ENCODE results near the gene ACSL1.
A peak's percentile ranks its signal among the peaks of the same experiment; 100 is the strongest.

ACSL1 gene

DNA sequence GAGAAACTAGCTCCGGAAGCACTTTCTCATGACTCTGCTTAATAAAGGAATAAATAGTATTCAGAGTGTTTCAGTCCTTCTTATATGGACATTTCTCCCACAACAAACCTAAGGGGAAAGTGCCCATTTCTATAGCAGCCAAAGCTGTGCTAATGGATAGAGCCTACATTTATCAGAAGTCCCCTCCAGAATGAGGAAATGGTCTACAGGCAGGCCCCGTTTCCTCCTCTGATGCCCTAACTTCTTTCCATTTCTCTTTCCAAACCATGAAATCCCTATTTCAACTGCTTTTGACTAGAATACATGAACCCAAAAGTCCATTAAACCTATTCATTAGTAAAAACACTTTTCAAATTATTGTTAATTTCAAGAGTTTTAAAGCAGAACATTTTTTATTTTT, 4.5 kb downstream of the ACSL1 start:
- peak in 1 of 2 experiments; percentile 48 for DNase-seq (ENCODE audit: low read depth in 1 of 2, low spot score in 1 of 2)
- TF ChIP-seq SPI1 (IDR thresholded peaks at IDR 0.05; ENCODE audit: borderline replicate concordance, low read depth) (peak; percentile 89), POLR2AphosphoS5 (IDR thresholded peaks at IDR 0.05; ENCODE audit: low read depth) (no peak)
- Histone ChIP-seq H3K4me3 (replicated peaks; ENCODE audit: insufficient read depth, low read length) (no peak overlapping the region), H3K27ac (replicated peaks) (no peak overlapping the region; the same call in 1 of the 2 replicates), H3K27me3 (ENCODE audit: insufficient read depth, poor library complexity, severe bottlenecking) (no peaks in the 10 kb centered on the region)

DNA sequence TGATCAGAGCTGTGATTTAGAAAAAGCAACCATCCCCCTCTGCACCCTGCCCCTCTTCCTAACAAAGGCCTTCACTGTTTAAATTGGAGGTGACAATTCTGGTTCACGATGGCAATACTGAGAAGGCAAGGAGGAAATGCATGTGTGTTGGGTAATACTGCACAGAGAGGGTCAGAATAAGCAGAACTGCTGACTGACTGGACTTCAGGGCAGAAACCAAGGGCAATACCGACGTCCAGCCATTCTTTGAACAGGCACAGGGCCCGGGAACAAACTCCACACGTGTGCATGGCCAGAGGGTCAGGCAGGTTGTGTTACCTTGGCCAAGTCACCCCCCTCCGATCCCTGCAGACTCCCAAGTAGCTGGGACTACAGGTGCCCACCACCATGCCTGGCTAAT, 6.0 kb downstream of the ACSL1 start:
- TF ChIP-seq, protein P1, sequence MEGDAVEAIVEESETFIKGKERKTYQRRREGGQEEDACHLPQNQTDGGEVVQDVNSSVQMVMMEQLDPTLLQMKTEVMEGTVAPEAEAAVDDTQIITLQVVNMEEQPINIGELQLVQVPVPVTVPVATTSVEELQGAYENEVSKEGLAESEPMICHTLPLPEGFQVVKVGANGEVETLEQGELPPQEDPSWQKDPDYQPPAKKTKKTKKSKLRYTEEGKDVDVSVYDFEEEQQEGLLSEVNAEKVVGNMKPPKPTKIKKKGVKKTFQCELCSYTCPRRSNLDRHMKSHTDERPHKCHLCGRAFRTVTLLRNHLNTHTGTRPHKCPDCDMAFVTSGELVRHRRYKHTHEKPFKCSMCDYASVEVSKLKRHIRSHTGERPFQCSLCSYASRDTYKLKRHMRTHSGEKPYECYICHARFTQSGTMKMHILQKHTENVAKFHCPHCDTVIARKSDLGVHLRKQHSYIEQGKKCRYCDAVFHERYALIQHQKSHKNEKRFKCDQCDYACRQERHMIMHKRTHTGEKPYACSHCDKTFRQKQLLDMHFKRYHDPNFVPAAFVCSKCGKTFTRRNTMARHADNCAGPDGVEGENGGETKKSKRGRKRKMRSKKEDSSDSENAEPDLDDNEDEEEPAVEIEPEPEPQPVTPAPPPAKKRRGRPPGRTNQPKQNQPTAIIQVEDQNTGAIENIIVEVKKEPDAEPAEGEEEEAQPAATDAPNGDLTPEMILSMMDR (IDR thresholded peaks at IDR 0.05; ENCODE audit: insufficient read depth, low read length): no peak
- TF ChIP-seq POLR2AphosphoS5 (IDR thresholded peaks at IDR 0.05; ENCODE audit: low read depth) (no peak), SPI1 (IDR thresholded peaks at IDR 0.05; ENCODE audit: borderline replicate concordance, low read depth) (peak; percentile 82), GABPA (IDR thresholded peaks at IDR 0.05; ENCODE audit: low read depth) (no peak)
- TF ChIP-seq, protein P2, sequence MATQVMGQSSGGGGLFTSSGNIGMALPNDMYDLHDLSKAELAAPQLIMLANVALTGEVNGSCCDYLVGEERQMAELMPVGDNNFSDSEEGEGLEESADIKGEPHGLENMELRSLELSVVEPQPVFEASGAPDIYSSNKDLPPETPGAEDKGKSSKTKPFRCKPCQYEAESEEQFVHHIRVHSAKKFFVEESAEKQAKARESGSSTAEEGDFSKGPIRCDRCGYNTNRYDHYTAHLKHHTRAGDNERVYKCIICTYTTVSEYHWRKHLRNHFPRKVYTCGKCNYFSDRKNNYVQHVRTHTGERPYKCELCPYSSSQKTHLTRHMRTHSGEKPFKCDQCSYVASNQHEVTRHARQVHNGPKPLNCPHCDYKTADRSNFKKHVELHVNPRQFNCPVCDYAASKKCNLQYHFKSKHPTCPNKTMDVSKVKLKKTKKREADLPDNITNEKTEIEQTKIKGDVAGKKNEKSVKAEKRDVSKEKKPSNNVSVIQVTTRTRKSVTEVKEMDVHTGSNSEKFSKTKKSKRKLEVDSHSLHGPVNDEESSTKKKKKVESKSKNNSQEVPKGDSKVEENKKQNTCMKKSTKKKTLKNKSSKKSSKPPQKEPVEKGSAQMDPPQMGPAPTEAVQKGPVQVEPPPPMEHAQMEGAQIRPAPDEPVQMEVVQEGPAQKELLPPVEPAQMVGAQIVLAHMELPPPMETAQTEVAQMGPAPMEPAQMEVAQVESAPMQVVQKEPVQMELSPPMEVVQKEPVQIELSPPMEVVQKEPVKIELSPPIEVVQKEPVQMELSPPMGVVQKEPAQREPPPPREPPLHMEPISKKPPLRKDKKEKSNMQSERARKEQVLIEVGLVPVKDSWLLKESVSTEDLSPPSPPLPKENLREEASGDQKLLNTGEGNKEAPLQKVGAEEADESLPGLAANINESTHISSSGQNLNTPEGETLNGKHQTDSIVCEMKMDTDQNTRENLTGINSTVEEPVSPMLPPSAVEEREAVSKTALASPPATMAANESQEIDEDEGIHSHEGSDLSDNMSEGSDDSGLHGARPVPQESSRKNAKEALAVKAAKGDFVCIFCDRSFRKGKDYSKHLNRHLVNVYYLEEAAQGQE (IDR thresholded peaks at IDR 0.05; ENCODE audit: insufficient replicate concordance, low read depth): no peak

DNA sequence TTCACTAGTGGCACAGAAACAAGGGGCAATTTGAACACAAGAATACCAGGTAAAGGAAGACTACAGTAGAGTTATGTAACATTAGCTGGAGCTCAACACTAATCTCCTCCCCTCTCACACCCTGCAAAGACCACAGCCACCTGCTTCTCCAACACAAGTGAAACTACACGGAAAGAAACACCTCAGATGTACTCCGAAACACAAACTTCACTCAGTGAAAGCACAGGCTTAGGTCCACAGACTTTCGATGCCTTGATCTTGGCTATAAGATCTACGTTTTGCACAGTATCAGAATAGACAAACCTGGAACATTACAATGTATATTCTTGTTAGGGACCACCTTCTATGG, 7.6 kb downstream of the ACSL1 start:
- no peaks in the 10 kb centered on the region for H3K27me3 ChIP-seq (ENCODE audit: insufficient read depth, poor library complexity, severe bottlenecking)
- no peak for DNase-seq (ENCODE audit: low read depth in 1 of 2, low spot score in 1 of 2)
- TF ChIP-seq GABPA (IDR thresholded peaks at IDR 0.05; ENCODE audit: low read depth) (no peak), SPI1 (IDR thresholded peaks at IDR 0.05; ENCODE audit: borderline replicate concordance, low read depth) (no peak), POLR2AphosphoS5 (IDR thresholded peaks at IDR 0.05; ENCODE audit: low read depth) (no peak)
- TF ChIP-seq, protein P2 (IDR thresholded peaks at IDR 0.05; ENCODE audit: insufficient replicate concordance, low read depth): no peak
- TF ChIP-seq, protein P1 (IDR thresholded peaks at IDR 0.05; ENCODE audit: insufficient read depth, low read length): no peak
- H3K4me3 ChIP-seq (replicated peaks; ENCODE audit: insufficient read depth, low read length): no peak overlapping the region
- H3K27ac ChIP-seq (replicated peaks): no peak overlapping the region

More for the DNA sequence above, 6.0 kb downstream of the ACSL1 start:
- Histone ChIP-seq H3K27me3 (ENCODE audit: insufficient read depth, poor library complexity, severe bottlenecking) (no peaks in the 10 kb centered on the region), H3K4me3 (replicated peaks; ENCODE audit: insufficient read depth, low read length) (no peak overlapping the region), H3K27ac (replicated peaks) (peak overlapping the region; percentile 39)
- peak in 1 of 2 experiments; percentile 63 for DNase-seq (ENCODE audit: low read depth in 1 of 2, low spot score in 1 of 2)

DNA sequence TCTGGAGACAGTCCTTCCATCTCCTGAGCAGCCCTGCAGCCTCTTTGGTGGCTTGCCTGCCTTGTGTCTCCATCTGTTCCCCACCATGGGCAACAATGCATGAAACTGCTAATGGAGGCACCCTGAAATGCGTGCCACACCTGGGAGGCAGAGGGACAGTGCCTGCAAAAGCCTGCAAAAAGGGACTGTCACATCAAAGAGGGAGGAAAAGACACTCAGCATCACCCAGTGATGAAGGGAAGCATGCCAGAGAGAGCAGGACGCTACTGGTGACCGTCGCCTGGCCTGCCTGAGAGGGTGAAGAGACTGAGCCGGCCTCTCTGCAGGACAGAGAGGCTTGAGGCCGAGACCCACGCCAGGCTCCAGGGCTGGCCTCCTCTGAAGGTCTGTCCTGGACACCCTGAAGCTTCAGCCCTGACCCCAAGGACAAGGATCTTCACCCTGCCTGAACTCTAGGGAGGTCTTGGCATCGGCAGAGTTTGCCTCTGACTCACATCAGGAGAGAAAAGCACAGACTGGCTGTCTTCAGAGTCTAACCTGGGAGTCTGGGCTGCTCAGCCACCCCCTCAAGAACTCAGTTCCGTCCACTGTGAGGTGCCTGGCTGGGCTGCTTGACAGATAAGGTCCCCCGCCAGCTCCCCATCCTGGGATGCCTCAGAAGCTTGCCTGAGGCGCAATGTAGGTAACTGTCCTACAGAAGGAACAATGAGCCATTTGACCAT, 8.1 kb downstream of the ACSL1 start:
- no peak for TF ChIP-seq GABPA (IDR thresholded peaks at IDR 0.05; ENCODE audit: low read depth)
- no peak for TF ChIP-seq POLR2AphosphoS5 (IDR thresholded peaks at IDR 0.05; ENCODE audit: low read depth)
- TF ChIP-seq, protein P2 (IDR thresholded peaks at IDR 0.05; ENCODE audit: insufficient replicate concordance, low read depth): no peak
- no peak for TF ChIP-seq SPI1 (IDR thresholded peaks at IDR 0.05; ENCODE audit: borderline replicate concordance, low read depth)
- TF ChIP-seq, protein P1 (IDR thresholded peaks at IDR 0.05; ENCODE audit: insufficient read depth, low read length): no peak
- Histone ChIP-seq H3K27me3 (ENCODE audit: insufficient read depth, poor library complexity, severe bottlenecking) (no peaks in the 10 kb centered on the region), H3K27ac (replicated peaks) (no peak overlapping the region), H3K4me3 (replicated peaks; ENCODE audit: insufficient read depth, low read length) (no peak overlapping the region)
- no peak for DNase-seq (ENCODE audit: low read depth in 1 of 2, low spot score in 1 of 2)

Measured in HL-60 (cell line).